GM12878 (cell line): Measurements from ENCODE around the gene WSCD1. TPM values are rescaled to one million over a fixed set of nuclear protein-coding genes. Genes with fewer than 3 reads are reported as not detected.

Experiments used
- ATAC-seq: fragments of 200-7000 bp; cut with Tn5 transposase; 3 replicates; pipeline ENCODE4 v1.9.1; 2020; ENCODE audit warnings: mild to moderate bottlenecking, moderate library complexity
- BruUV-seq: library from RNA; stranded (reverse); fragments of 400-500 nt; replicated peaks from 2 replicates; lab custom pipeline; 2021; lab: Mats Ljungman, UMichigan
- CTCF ChIA-PET: fragments of 300-600 bp; sonication (Branson Sonifier 250); formaldehyde crosslinking; extraction: SDS; loops from one replicate; lab custom pipeline; 2021; ENCODE audit warnings: inconsistent platforms; lab: Yijun Ruan, JAX
- POLR2A ChIA-PET: fragments of 350-600 bp; formaldehyde crosslinking; extraction: SDS; loops from one replicate; lab custom pipeline; 2021; ENCODE audit warnings: inconsistent platforms; lab: Charles Lee
- RAD21 ChIA-PET: fragments of 300-600 bp; sonication (Branson Sonifier 250); formaldehyde crosslinking; loops from one replicate; lab custom pipeline; 2023; ENCODE audit warnings: antibody characterized with exemption; ENCODE audit not compliant: unreplicated experiment; lab: Charles Lee
- SMC1A ChIA-PET: fragments of 300-600 bp; sonication (Branson Sonifier 250); formaldehyde crosslinking; loops from one replicate; lab custom pipeline; 2023; ENCODE audit not compliant: unreplicated experiment, uncharacterized antibody; lab: Charles Lee
- DNase-seq: peaks from one replicate; pipeline ENCODE4 v3.0.0-alpha.2; 2011; ENCODE audit warnings: low read depth, low spot score
- FAIRE-seq: peaks from 3 replicates; lab custom pipeline; 2011; peaks lifted over from hg19 to GRCh38; lab: Jason Lieb, UNC
- H2AFZ ChIP-seq: 2 replicates; pipeline ENCODE4 v1.6.0; 2011; ENCODE audit warnings: low read depth, low read length, control low read depth; ENCODE audit not compliant: control insufficient read depth
- H3K27ac ChIP-seq: 2 replicates; pipeline ENCODE4 v1.5.1; 2011; ENCODE audit warnings: control low read depth; ENCODE audit not compliant: control insufficient read depth, insufficient read depth
- H3K27me3 ChIP-seq, 2 experiments: replicated peaks in 1 of 2; 2 replicates each; pipeline versions ENCODE4 v1.6.0 to v1.6.1; 2011; ENCODE audit warnings: low read length in 1 of 2; ENCODE audit not compliant: control insufficient read depth in 2 of 2, insufficient read depth in 2 of 2
- H3K36me3 ChIP-seq, 2 experiments: 2 replicates each; pipeline ENCODE4 v1.5.1; 2011; ENCODE audit warnings: low read length in 1 of 2; ENCODE audit not compliant: control insufficient read depth in 2 of 2, insufficient read depth in 2 of 2
- H3K4me1 ChIP-seq: 2 replicates; pipeline ENCODE4 v1.6.1; 2011; ENCODE audit warnings: mild to moderate bottlenecking, low read length, moderate library complexity, mixed read lengths; ENCODE audit not compliant: control insufficient read depth, insufficient read depth
- H3K4me2 ChIP-seq: 2 replicates; pipeline ENCODE4 v1.6.0; 2011; ENCODE audit warnings: control low read depth; ENCODE audit not compliant: control insufficient read depth, insufficient read depth
- H3K4me3 ChIP-seq: fragments of 200-600 bp; sonication (generic); 2 replicates; pipeline ENCODE4 v1.5.1; 2016
- H3K79me2 ChIP-seq: 2 replicates; pipeline ENCODE4 v1.6.0; 2011; ENCODE audit warnings: low read length; ENCODE audit not compliant: control insufficient read depth, insufficient read depth
- H3K9ac ChIP-seq: 2 replicates; pipeline ENCODE4 v1.8.0; 2011; ENCODE audit warnings: low read length, control low read depth, mixed read lengths; ENCODE audit not compliant: control insufficient read depth, insufficient read depth
- H3K9me3 ChIP-seq: replicated peaks from 3 replicates; pipeline ENCODE4 v1.5.1; 2011; ENCODE audit warnings: mild to moderate bottlenecking, low read length; ENCODE audit not compliant: control insufficient read depth, insufficient read depth
- H4K20me1 ChIP-seq: 2 replicates; pipeline ENCODE4 v1.6.0; 2011; ENCODE audit not compliant: control insufficient read depth, insufficient read depth
- POLR2AphosphoS2 ChIP-seq: IDR thresholded peaks from 2 replicates; pipeline ENCODE4 v1.6.1; 2011; ENCODE audit warnings: low read depth, mild to moderate bottlenecking, low read length, improper control_type of control experiment, moderate library complexity
- ZNF274 ChIP-seq: IDR thresholded peaks from one replicate; pipeline ENCODE4 v1.8.0; 2011; ENCODE audit not compliant: insufficient read length, insufficient read depth
- WGBS: methylation state at CpG from one replicate; pipeline ENCODE4 v1.1.6; 2016; ENCODE audit warnings: low lambda C conversion rate; ENCODE audit not compliant: insufficient replicate concordance, insufficient coverage; ENCODE audit errors: missing lambda C conversion rate; 5-methylcytosine and 5-hydroxymethylcytosine counted together
- in situ Hi-C: fragments of 300-500 bp; cut with MboI; formaldehyde crosslinking; loops from 9 replicates; pipeline ENCODE4 v1.14.3; 2018; ENCODE audit warnings: mixed read lengths
- intact Hi-C: fragments of 100-400 bp; cut with micrococcal nuclease; formaldehyde crosslinking; loops from one replicate; pipeline ENCODE4 v1.14.2; 2022; ENCODE audit not compliant: unreplicated experiment
- polyA plus RNA-seq, 11 experiments: library from polyadenylated mRNA; depleted of rRNA in 4 of 11; unstranded in 6 of 11; stranded (reverse) in 5 of 11; fragments of >200 nt; fragmentation: Nextera tagmentation in 4 of 11; fragmentation: Illumina TruSeq in 1 of 11; extraction: Ambion mirVana in 4 of 11; extraction: Trizol in 1 of 11; gene quantifications; 1 replicate in 1 of 11; 2 replicates in 10 of 11; pipeline versions ENCODE4 v1.2.1 to v1.2.3, GENCODE V29; 2011 to 2016; ENCODE audit warnings: inconsistent platforms in 2 of 11, missing spikeins in 2 of 11, low read depth in 1 of 11
- total RNA-seq, 4 experiments: library from RNA; depleted of rRNA in 3 of 4; stranded (reverse); fragments of >200 nt in 3 of 4; fragmentation: Illumina TruSeq in 1 of 4; extraction: Trizol in 1 of 4; gene quantifications; 2 replicates each; pipeline versions ENCODE4 v1.2.1 to v1.2.3, GENCODE V29; 2013 to 2021
- TF ChIP-seq, protein P1 (sequence below): fragments of 450-650 bp; IDR thresholded peaks from 2 replicates; pipeline ENCODE4 v1.6.1; 2016; ENCODE audit warnings: mild to moderate bottlenecking
- TF ChIP-seq, protein P2 (sequence below): fragments of 150-350 bp; IDR thresholded peaks from 2 replicates; pipeline ENCODE4 v1.6.1; 2016; ENCODE audit warnings: low read depth, low read length

The WSCD1 gene
- total and polyA plus RNA-seq, 10 of the 15 experiments (the other 5 are each of a cell fraction or from before 2014, with no cell fraction given) = 0.01 to 0.16 TPM; not detected in 8

DNA sequence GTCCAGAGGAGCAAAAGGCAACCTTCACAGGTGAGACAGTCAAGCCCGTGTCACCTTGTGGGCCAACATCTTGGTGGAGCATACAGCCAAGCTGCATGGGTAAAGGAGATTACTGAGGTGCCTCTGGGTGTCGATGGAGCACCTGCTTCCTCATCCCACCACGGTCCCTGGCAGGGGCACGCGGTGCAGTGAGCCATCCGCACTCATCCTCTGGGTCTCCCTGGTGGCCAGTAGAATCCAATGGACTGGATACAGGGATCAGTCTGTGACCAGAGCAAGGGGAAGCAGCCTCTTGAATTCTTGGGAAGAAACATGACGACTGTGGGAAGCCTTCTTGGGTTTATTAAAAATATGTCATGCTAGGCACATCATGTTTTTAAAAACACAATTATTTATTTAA is 4.8 kb upstream of the WSCD1 start:
- CTCF ChIA-PET = no interaction called here
- RAD21 ChIA-PET = no interaction called here
- TF ChIP-seq POLR2AphosphoS2 (no peak), ZNF274 (no peak)
- TF ChIP-seq, protein P1, sequence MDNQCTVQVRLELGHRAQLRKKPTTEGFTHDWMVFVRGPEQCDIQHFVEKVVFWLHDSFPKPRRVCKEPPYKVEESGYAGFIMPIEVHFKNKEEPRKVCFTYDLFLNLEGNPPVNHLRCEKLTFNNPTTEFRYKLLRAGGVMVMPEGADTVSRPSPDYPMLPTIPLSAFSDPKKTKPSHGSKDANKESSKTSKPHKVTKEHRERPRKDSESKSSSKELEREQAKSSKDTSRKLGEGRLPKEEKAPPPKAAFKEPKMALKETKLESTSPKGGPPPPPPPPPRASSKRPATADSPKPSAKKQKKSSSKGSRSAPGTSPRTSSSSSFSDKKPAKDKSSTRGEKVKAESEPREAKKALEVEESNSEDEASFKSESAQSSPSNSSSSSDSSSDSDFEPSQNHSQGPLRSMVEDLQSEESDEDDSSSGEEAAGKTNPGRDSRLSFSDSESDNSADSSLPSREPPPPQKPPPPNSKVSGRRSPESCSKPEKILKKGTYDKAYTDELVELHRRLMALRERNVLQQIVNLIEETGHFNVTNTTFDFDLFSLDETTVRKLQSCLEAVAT = no peak
- TF ChIP-seq, protein P2, sequence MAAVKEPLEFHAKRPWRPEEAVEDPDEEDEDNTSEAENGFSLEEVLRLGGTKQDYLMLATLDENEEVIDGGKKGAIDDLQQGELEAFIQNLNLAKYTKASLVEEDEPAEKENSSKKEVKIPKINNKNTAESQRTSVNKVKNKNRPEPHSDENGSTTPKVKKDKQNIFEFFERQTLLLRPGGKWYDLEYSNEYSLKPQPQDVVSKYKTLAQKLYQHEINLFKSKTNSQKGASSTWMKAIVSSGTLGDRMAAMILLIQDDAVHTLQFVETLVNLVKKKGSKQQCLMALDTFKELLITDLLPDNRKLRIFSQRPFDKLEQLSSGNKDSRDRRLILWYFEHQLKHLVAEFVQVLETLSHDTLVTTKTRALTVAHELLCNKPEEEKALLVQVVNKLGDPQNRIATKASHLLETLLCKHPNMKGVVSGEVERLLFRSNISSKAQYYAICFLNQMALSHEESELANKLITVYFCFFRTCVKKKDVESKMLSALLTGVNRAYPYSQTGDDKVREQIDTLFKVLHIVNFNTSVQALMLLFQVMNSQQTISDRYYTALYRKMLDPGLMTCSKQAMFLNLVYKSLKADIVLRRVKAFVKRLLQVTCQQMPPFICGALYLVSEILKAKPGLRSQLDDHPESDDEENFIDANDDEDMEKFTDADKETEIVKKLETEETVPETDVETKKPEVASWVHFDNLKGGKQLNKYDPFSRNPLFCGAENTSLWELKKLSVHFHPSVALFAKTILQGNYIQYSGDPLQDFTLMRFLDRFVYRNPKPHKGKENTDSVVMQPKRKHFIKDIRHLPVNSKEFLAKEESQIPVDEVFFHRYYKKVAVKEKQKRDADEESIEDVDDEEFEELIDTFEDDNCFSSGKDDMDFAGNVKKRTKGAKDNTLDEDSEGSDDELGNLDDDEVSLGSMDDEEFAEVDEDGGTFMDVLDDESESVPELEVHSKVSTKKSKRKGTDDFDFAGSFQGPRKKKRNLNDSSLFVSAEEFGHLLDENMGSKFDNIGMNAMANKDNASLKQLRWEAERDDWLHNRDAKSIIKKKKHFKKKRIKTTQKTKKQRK = no peak
- BruUV-seq = no TSS peak
- Histone ChIP-seq H3K4me3 (no peak overlapping the region), H3K27ac (no peak overlapping the region), H4K20me1 (no peaks in the 10 kb centered on the region), H2AFZ (no peak overlapping the region), H3K79me2 (no peaks in the 10 kb centered on the region), H3K9me3 (no peaks in the 10 kb centered on the region), H3K4me1 (no peaks in the 10 kb centered on the region), H3K4me2 (no peak overlapping the region), H3K9ac (no peak overlapping the region), H3K36me3 (no peaks in the 10 kb centered on the region), H3K27me3 (peaks cover 0 to 7% of the 10 kb centered on the region in 2 experiments; a peak in 2 of 4 replicates)
- DNase-seq (no peak), FAIRE-seq (no peak), ATAC-seq (no peak)
- WGBS = 24% methylated on average over 7 of the region's 7 CpGs
- POLR2A ChIA-PET = no interaction called here
- in situ Hi-C loops (no loop called here), intact Hi-C loops (no loop called here)
- SMC1A ChIA-PET = no interaction called here
